HG03139 (cell line): ENCODE data around the gene GAL3ST2.
"Not testable (repeated sequence)": the region's sequence is repeated elsewhere in the genome, so short reads cannot be mapped to it uniquely, and the experiment has no call there.

Experiments used
- ATAC-seq: cut with Tn5 transposase; IDR thresholded peaks from one replicate; pipeline ENCODE4 v1.9.1; 2021; ENCODE audit not compliant: unreplicated experiment

The GAL3ST2 gene

DNA sequence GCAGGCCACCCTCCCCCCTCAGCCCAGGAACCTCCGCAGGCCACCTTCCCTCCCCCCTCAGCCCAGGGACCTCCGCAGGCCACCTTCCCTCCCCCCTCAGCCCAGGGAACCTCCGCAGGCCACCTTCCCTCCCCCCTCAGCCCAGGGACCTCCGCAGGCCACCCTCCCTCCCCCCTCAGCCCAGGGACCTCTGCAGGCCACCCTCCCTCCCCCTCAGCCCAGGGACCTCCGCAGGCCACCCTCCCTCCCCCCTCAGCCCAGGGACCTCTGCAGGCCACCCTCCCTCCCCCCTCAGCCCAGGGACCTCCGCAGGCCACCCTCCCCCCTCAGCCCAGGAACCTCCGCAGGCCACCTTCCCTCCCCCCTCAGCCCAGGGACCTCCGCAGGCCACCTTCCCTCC, 29.6 kb downstream of the GAL3ST2 start:
- ATAC-seq, result not testable (repeated sequence)

- ATAC-seq, result no peak
Observed at GRCh38 chr2:241808051-241808720, 31.6 kb downstream of the GAL3ST2 start.

DNA sequence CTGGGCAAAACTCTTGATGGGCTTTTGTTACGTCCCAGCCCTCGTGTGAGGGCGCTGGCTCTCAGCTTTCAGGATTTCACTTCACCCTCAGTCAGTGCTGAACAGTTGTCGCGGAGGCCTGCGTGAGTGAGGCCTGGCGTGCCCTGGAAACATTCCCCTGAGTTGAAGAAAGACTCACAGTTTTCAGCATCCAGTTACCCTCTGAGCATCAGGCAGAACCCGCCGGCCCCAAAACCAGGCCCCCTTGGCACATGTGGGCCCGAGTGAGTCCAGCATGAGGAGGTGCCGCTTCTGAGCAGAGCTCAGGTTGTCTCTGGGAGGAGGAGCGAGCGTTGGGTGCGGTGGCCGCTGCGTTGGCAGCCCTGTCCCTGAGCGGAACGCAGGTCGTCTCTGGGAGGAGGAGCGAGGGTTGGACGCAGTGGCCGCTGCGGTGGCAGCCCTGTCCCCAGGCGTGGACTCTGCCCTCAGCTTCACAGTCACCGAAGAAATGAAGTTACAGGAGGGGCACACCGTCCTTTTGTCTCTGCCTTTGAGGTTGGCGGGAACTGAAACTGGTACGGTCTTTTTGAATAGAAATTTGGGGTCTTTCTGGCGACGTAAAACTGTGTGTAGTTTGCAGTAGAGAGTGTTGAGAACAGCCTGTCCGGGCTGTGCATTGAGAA, 32.2 kb downstream of the GAL3ST2 start, which contains the start of gene NEU4:
Gene NEU4, plus strand, starts transcription at position 473 of the 662 bp plus-strand sequence. CDS start 5,292 bp downstream, outside the sequence.
- ATAC-seq, result no peak

DNA sequence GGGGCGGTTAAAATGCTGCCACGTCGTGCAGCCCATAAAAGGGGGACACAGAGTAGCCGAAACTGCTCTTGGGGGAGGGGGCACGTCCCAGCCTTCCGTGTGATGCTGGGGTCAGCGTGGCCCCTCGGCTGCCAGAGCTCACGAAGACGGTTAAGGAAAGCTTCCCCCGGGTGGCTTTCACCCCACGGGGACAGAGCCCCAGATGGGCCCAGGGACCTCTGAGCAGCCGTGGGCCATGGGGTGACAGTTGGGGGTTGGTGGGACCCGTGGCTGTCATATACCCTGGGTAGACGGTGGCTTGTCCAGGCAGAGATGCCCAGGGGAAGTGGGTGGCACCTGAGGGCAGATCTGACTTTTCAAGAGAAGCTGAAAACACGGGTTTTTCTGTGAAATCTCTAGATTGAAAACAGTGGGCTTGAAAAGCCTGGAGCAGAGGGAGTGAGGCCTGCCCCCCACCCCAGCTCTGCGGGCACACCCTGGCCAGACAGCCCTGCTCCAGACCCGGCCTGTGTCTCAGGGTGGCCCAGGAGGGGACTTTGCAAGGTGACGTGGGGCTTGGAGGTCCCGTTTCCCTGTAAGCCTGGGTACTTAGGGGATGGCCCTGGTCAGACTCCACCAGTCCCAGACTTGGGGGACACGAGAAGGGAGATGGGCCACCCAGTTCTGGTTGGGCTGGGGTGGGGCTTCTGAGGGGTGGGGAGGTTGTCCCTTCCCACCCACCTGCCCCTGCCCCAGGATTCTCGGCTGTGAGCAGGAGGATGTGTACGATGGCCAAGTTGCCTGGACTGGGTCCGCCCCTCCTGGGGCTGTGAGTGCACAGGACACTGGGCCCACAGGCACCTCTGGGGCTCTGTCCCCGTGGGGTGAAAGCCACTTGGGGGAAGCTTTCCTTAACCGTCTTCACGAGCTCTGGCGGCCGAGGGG, 33.0 kb downstream of the GAL3ST2 start:
- ATAC-seq, result no peak

DNA sequence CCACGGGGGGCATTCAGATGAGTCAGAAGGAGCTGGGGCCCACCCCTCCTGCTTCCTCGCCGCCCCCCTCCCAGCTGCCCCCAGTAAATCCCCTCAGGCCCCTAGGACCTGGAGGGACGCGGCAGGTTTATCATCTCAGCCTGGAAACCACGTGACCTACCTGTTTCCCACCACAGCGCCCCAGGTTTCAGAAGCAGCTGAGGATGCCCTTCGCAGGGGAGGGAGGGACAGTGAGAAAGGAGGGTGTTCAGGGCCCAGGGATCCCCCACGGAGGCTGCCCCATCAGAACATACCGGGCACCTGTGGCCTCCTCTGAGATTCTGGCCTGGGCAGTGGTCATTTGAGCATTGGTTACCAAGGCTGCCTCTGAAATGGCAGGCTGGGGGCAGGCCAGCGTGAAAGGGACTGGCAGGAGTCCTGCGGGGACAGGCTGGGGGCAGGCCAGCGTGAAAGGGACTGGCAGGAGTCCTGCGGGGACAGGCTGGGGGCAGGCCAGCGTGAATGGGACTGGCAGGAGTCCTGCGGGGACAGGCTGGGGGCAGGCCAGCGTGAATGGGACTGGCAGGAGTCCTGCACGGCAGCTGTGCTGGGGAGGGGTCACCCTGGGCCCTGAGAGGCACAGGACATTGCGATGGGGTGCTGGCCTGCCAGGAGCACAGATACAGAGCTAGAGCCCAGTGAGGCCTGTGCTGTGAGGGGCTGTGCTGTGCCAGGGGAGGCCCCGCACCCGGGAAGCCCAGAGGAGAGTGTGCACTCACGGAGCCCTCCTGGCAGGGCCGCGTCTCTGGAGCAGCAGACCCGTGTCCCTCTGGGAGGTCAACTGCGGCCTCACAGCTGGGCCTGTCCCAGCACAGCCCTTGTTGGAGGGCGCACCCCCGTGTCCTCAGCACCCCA, 33.9 kb downstream of the GAL3ST2 start:
- no peak for ATAC-seq

- ATAC-seq, result no peak
Observed at GRCh38 chr2:241811201-241811951, 34.8 kb downstream of the GAL3ST2 start.

GRCh38 chr2:241811952-241812729, 35.5 kb downstream of the GAL3ST2 start:
- ATAC-seq, result no peak

- no peak for ATAC-seq
Observed at GRCh38 chr2:241812730-241813643, 36.4 kb downstream of the GAL3ST2 start.

DNA sequence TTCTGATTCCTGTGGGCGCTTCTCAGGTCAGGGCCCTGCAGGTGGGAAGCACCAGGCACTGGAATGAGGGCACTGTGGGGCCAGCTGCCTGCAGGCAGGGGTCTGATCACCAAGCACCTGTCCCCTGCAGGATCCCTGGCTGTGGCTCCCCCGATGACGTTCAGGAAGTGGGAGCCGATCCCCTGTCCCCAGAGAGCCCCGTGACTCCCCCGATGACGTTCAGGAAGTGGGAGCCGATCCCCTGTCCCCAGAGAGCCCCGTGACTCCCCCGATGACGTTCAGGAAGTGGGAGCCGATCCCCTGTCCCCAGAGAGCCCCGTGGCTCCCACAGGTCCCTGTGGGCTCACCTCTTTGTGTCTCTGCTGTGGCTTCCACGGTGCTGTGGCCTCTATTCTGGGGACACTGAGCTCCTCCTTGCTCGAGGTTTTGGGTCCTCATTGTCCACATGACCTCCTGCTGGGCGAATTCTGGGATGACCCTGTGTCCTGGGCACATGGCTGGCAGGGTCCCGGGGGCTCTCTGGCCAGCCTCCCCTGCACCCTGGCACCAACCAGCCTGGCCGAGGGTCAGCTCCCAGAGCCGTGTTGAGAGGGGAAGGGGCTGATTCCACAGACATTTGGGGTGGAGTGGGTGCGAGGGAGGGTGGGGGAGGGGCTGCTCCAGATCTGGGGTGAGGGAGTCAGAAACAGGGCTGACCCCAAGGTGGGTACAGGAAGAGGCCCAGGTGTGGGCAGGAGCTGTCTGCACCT, 37.2 kb downstream of the GAL3ST2 start:
- no peak for ATAC-seq

- no peak for ATAC-seq
Observed at GRCh38 chr2:241814393-241814642, 37.7 kb downstream of the GAL3ST2 start.

GRCh38 chr2:241814643-241815476, 38.2 kb downstream of the GAL3ST2 start:
- ATAC-seq, result no peak

DNA sequence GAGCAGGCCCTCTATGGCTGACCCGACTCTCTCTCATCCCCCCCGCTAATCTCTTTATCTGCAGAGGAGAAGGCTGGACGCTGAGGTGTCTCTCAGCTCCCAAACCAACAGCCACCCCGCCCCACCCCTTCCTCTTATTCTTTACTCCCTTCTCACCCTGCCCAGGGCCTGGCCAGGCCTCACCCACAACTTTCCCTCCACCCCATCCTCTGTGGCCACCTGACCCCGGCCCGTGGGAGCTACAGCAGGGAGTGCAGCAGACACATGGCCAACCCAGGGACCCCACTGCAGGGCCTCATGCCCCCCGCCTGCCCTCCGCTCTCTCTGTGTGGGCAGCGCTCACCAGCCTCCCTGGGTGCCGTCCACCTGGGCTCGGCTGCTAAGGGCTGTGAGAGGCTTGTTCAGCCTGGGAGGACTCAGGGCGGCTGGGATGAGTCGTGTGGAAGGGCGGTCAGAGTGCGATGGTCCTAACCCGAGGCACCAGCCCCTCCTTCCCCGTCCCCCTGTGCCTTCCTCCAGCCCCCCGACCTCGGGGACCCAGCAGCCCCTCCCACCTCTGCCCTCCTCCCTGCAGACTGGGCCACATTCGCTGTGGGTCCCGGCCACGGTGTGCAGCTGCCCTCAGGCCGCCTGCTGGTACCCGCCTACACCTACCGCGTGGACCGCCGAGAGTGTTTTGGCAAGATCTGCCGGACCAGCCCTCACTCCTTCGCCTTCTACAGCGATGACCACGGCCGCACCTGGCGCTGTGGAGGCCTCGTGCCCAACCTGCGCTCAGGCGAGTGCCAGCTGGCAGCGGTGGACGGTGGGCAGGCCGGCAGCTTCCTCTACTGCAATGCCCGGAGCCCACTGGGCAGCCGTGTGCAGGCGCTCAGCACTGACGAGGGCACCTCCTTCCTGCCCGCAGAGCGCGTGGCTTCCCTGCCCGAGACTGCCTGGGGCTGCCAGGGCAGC, 39.1 kb downstream of the GAL3ST2 start:
- no peak for ATAC-seq

- ATAC-seq, result no peak
Observed at GRCh38 chr2:241816431-241817121, 40.0 kb downstream of the GAL3ST2 start.

GRCh38 chr2:241817126-241817820, 40.7 kb downstream of the GAL3ST2 start:
- no peak for ATAC-seq
